HG02852 (cell line): Measurements from ENCODE around the gene LRP1B.
"Not testable (repeated sequence)": the region's sequence is repeated elsewhere in the genome, so short reads cannot be mapped to it uniquely, and the experiment has no call there.

Experiments used
- ATAC-seq: cut with Tn5 transposase; IDR thresholded peaks from one replicate; pipeline ENCODE4 v1.9.1; 2021; ENCODE audit warnings: mild to moderate bottlenecking, moderate library complexity; ENCODE audit not compliant: unreplicated experiment

LRP1B gene

GRCh38 chr2:140509765-140510164, 1621.1 kb downstream of the LRP1B start:
- no peak for ATAC-seq

- ATAC-seq, result no peak
Observed at GRCh38 chr2:140508756-140509155, 1622.1 kb downstream of the LRP1B start.

- no peak for ATAC-seq
Observed at GRCh38 chr2:140506606-140507005, 1624.2 kb downstream of the LRP1B start.

- no peak for ATAC-seq
Observed at GRCh38 chr2:140504601-140505000, 1626.2 kb downstream of the LRP1B start.

GRCh38 chr2:140502951-140503630, 1627.7 kb downstream of the LRP1B start:
- ATAC-seq, result no peak

- no peak for ATAC-seq
Observed at GRCh38 chr2:140498360-140498759, 1632.5 kb downstream of the LRP1B start.

- ATAC-seq, result no peak
Observed at GRCh38 chr2:140496714-140497113, 1634.1 kb downstream of the LRP1B start.

- no peak for ATAC-seq
Observed at GRCh38 chr2:140491876-140492275, 1638.9 kb downstream of the LRP1B start.

- ATAC-seq, result no peak
Observed at GRCh38 chr2:140489193-140489592, 1641.6 kb downstream of the LRP1B start.

- ATAC-seq, result no peak
Observed at GRCh38 chr2:140481136-140481535, 1649.7 kb downstream of the LRP1B start.

GRCh38 chr2:140473851-140474250, 1657.0 kb downstream of the LRP1B start:
- no peak for ATAC-seq

GRCh38 chr2:140472676-140473075, 1658.1 kb downstream of the LRP1B start:
- no peak for ATAC-seq

GRCh38 chr2:140465301-140465700, 1665.5 kb downstream of the LRP1B start:
- ATAC-seq, result no peak

- no peak for ATAC-seq
Observed at GRCh38 chr2:140462990-140463389, 1667.8 kb downstream of the LRP1B start.

GRCh38 chr2:140457483-140457882, 1673.3 kb downstream of the LRP1B start:
- no peak for ATAC-seq

GRCh38 chr2:140455315-140455714, 1675.5 kb downstream of the LRP1B start:
- ATAC-seq, result no peak

GRCh38 chr2:140454717-140455116, 1676.1 kb downstream of the LRP1B start:
- ATAC-seq, result no peak

GRCh38 chr2:140451324-140451723, 1679.5 kb downstream of the LRP1B start:
- ATAC-seq, result no peak

GRCh38 chr2:140442319-140442718, 1688.5 kb downstream of the LRP1B start:
- ATAC-seq, result no peak

GRCh38 chr2:140440815-140441214, 1690.0 kb downstream of the LRP1B start:
- no peak for ATAC-seq

- ATAC-seq, result no peak
Observed at GRCh38 chr2:140436936-140437335, 1693.9 kb downstream of the LRP1B start.

GRCh38 chr2:140427033-140427432, 1703.8 kb downstream of the LRP1B start:
- not testable (repeated sequence) for ATAC-seq

GRCh38 chr2:140424471-140424870, 1706.3 kb downstream of the LRP1B start:
- ATAC-seq, result no peak
